HS-5 (cell line): Measurements from ENCODE around the gene FAM240A.
"Not testable (repeated sequence)": the region's sequence is repeated elsewhere in the genome, so short reads cannot be mapped to it uniquely, and the experiment has no call there.

ENCODE experiments used
- DNase-seq: peaks from one replicate; pipeline ENCODE4 v3.0.0-alpha.2; 2012; ENCODE audit warnings: low read depth

FAM240A gene

GRCh38 chr3:46586738-46587246 is 25.5 kb upstream of the FAM240A start:
- DNase-seq = no peak

GRCh38 chr3:46587268-46587667 is 25.1 kb upstream of the FAM240A start:
- DNase-seq = not testable (repeated sequence)

GRCh38 chr3:46593274-46593862 is 19.0 kb upstream of the FAM240A start:
- DNase-seq = no peak

GRCh38 chr3:46593979-46594378 is 18.3 kb upstream of the FAM240A start:
- DNase-seq = no peak

GRCh38 chr3:46594723-46595122 is 17.6 kb upstream of the FAM240A start:
- DNase-seq = no peak

DNA sequence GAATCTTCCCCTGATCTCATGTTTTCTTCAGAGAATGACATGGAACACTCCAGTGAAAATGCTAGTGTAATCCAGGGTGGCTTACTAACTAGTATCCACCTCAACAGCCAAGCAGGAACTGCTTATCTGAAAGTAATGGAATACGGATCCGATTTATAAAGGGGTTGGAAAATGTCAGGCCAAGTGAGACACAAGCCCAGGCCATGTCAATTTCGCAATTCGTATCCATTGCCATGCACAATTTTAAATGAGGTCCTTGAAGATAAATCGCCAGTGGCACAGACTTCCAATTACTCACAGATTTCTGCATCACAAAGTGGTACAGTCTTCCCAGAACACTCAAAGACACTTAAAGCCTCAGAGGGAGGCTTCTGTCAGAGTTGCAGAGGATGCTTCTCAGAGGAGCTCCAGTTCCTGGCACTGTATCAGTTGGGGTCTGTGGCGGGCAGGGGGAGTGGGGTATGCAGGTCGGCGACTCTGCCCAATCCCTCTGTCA is 16.5 kb upstream of the FAM240A start:
- no peak for DNase-seq

DNA sequence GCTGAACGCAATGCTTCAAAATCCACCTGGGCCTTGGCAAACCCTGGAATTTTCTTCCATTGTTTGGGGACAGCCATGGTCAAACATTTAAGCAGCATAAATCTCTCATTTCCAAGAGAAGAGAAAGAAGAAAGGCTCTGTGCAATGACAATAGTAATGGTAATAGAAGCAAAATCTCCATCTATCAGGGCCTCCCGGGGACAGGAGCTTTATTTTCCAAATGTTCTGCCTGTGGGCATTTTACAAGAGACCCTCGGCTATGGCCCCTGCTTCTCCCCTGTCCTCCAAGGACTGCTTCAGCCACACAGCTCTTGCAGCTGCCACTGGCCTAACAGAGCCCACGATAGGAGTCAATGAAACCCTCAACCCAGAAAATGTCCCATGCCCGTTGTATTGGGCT is 12.7 kb upstream of the FAM240A start:
- DNase-seq = no peak

DNA sequence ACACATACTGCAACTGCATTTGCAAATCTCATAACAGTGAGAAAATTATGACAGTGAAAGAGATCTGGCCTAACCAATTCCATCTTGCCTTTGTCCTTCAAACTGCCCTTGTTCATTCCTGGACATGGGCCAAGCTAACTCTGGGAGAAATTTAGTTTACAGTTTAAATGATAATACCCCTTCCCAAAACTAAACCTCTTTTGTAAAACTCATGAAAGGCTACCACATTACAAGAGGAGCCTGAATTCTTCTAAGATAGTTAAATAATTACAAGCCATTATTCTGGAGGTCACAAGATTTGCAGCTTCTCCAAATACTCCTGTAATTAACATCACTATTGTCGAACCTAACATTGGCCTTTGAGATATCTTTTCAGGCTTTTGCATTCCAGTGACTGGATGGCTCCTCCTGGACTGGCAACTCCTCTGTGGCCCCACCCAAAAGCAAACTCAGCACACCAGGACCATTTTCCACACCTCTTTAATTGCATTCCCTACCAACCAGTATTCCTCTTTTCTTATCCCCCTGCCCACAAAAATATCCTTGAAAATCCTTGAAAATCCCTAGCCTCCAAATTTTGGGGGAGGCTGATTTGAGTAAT is 8.8 kb upstream of the FAM240A start:
- no peak for DNase-seq

GRCh38 chr3:46604127-46604526 is 8.2 kb upstream of the FAM240A start:
- DNase-seq = no peak

GRCh38 chr3:46607603-46608028 is 4.7 kb upstream of the FAM240A start:
- DNase-seq = no peak

- DNase-seq = no peak
These were observed 3.1 kb upstream of the FAM240A start for GRCh38 chr3:46609212-46609721.

- DNase-seq = no peak
These were observed 2.2 kb upstream of the FAM240A start for GRCh38 chr3:46609944-46610722.

DNA sequence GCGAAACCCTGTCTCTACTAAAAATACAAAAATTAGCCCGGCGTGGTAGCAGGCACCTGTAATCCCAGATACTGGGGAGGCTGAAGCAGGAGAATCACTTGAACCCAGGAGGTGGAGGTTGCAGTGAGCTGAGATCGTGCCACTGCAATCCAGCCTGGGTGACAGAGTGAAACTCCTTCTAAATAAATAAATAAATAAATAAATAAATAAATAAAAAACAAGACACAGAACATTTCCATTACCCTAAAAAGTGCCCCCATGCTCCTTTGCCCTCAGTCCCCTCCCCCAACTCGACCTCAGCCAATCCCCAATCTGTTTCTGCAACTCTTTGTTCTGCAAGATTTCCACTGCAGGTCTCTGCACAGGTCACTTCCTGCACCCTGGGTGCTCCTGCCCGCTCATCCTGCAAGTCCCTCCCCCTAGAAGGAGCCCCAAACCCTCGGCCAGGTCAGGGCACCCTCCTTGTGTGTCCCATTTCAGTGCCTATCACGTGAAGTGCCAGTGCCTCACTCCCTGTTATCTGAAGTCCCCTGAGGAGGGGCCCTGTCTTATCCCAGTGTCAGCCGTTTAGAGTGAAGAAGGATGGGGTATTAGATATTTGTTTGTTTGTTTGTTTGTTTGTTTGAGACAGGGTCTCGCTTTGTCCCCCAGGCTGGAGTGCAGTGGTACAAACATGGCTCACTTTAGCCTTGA is 1.1 kb downstream of the FAM240A start:
- DNase-seq = no peak

- no peak for DNase-seq
These were observed 2.1 kb downstream of the FAM240A start for GRCh38 chr3:46614431-46614830.

- no peak for DNase-seq
These were observed 2.9 kb downstream of the FAM240A start for GRCh38 chr3:46615050-46615775.

- DNase-seq = no peak
These were observed 3.7 kb downstream of the FAM240A start for GRCh38 chr3:46615976-46616375.

DNA sequence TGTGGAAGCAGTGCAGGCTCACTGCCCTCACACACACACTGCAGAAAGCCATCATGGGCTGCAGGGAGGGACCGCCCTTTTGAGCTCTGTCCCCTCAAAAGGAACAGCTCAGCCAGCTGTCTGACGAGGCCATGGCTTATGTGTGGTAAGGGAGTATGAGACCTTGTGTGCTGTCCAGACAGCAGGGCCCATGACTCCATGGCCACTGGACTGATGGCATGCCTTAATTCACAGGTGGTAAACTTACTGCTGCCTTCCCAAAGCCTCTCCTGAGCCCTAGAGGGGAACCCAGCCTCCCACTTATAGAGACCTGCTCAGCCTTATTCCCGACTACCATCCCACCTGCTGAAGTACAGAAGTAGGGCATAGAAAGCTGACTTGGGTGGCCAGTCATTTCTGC is 5.6 kb downstream of the FAM240A start:
- no peak for DNase-seq

- no peak for DNase-seq
These were observed 7.8 kb downstream of the FAM240A start for GRCh38 chr3:46619845-46620778.

DNA sequence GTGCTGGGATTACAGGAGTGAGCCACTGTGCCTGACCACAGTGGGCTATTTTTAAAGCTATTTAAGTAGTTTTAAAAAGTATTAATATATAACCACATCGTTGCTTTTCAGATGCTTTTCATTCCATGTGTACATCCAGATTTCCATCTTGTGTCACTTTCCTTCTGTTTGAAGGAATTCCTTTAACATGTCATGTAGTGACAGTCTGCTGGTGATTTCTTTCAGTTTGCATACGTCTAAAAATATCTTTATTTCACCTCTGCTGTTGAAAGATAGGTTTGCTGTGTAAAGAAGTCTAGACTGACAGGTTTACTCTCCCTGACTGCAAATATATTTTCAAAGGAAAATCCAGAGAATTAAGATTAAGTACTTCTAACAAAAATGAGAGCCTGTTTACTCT is 12.2 kb downstream of the FAM240A start:
- no peak for DNase-seq

- DNase-seq = no peak
These were observed 12.7 kb downstream of the FAM240A start for GRCh38 chr3:46624975-46625490.
